ENCODE data around the gene RIMKLA.

RIMKLA gene

DNA sequence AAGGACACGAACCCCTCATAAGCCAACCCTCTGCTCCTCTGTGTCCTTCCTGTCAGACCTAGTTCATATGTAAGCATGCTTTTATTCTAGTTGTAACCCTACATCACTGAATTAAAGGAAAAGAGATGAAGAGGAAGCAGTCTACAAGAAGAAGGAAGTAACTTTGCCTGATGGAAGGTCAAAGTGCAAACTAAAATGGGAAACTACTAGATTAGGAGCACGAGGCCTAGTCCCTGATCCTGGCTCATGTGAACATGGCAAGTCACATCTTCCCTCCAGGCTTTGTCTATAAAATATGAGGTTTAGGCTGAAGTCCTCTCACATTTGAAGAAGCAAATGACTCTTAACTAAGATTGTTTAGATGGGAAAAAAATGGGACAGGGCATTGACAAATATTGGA is 62.1 kb downstream of the RIMKLA start:
- DNase-seq (ENCODE audit: insufficient read length, low spot score) (no peak), FAIRE-seq (no peak)
- TF ChIP-seq, protein P1, sequence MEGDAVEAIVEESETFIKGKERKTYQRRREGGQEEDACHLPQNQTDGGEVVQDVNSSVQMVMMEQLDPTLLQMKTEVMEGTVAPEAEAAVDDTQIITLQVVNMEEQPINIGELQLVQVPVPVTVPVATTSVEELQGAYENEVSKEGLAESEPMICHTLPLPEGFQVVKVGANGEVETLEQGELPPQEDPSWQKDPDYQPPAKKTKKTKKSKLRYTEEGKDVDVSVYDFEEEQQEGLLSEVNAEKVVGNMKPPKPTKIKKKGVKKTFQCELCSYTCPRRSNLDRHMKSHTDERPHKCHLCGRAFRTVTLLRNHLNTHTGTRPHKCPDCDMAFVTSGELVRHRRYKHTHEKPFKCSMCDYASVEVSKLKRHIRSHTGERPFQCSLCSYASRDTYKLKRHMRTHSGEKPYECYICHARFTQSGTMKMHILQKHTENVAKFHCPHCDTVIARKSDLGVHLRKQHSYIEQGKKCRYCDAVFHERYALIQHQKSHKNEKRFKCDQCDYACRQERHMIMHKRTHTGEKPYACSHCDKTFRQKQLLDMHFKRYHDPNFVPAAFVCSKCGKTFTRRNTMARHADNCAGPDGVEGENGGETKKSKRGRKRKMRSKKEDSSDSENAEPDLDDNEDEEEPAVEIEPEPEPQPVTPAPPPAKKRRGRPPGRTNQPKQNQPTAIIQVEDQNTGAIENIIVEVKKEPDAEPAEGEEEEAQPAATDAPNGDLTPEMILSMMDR (IDR thresholded peaks at IDR 0.05; ENCODE audit: insufficient read depth, missing control alignments) = no peak

DNA sequence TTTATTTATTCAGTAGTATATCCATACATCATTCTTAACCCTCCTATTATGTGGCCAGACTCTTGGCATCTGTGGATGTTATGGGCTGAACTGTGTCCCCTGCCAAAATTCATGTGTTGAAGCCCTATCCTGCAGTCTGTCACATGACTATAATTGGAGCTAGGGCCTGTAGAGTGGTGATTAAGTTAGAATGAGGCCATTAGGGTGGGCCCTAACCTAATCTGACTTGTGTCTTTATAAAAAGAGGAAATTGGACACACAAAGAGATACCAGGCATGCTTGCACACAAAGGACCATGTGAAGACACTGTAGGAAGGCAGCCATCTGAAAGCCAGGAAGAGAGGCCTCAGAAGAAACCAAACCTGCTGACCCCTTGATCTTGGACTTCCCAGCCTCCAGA is 68.7 kb downstream of the RIMKLA start:
- no peak for DNase-seq (ENCODE audit: insufficient read length, low spot score)
- no peak for FAIRE-seq
- TF ChIP-seq, protein P1 (IDR thresholded peaks at IDR 0.05; ENCODE audit: insufficient read depth, missing control alignments) = no peak

DNA sequence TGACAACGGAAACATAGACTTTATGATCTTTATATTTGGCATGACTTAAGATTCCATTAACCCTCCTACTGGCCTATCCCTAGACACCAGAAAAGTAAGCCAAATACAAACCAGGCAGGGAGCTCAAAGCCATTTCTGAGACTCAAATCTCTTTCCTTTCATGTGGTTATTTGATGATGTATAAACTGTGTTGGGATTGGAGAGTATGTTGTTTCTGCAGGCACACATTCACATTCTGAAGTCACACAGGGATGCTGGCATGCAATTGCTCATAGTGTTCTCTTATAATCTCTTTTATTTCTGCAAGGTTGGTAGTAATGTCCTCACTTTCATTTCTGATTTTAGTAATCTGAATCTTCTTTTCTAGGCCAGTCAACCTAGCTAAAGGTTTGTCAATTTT is 69.5 kb downstream of the RIMKLA start:
- FAIRE-seq = no peak
- TF ChIP-seq, protein P1 (IDR thresholded peaks at IDR 0.05; ENCODE audit: insufficient read depth, missing control alignments) = no peak
- no peak for DNase-seq (ENCODE audit: insufficient read length, low spot score)

DNA sequence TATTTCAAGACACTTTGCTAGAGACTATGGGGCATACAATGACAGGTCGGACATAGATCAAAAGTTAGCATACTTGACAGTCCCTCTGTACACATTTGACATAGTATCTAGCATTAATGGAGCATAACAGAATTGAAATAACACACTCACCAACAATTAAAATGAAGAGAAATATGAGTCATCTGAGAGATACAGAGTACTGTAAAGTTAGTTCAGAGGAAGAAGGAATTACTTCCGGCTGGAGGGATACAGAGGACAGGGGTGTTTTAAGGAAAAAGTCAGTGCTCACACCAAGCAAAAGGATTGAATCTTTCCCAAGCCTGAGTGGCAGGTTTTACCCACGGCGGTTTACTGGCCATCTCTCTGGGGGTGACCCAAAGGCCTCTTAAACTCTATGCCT is 72.8 kb downstream of the RIMKLA start:
- DNase-seq (ENCODE audit: insufficient read length, low spot score) = no peak
- no peak for FAIRE-seq
- TF ChIP-seq, protein P1 (IDR thresholded peaks at IDR 0.05; ENCODE audit: insufficient read depth, missing control alignments) = no peak

DNA sequence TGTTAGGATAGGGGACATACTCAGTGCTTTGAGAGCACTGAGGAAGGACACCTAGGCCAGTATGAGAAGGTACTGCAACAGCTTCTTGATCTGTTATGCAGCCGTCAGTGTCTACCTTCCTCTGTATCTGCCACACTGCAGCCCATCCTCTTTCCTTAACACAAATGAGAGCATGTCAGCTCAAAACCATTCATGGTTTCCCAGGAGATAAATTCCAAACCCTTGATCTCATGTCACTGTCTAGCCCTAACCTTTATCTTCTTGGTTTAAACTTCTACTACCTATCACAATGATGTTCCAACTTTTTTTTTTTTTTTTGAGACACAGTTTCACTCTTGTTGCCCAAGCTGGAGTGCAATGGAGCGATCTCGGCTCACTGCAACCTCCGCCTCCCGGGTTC is 73.8 kb downstream of the RIMKLA start:
- TF ChIP-seq, protein P1 (IDR thresholded peaks at IDR 0.05; ENCODE audit: insufficient read depth, missing control alignments) = no peak
- DNase-seq (ENCODE audit: insufficient read length, low spot score) (no peak), FAIRE-seq (no peak)

DNA sequence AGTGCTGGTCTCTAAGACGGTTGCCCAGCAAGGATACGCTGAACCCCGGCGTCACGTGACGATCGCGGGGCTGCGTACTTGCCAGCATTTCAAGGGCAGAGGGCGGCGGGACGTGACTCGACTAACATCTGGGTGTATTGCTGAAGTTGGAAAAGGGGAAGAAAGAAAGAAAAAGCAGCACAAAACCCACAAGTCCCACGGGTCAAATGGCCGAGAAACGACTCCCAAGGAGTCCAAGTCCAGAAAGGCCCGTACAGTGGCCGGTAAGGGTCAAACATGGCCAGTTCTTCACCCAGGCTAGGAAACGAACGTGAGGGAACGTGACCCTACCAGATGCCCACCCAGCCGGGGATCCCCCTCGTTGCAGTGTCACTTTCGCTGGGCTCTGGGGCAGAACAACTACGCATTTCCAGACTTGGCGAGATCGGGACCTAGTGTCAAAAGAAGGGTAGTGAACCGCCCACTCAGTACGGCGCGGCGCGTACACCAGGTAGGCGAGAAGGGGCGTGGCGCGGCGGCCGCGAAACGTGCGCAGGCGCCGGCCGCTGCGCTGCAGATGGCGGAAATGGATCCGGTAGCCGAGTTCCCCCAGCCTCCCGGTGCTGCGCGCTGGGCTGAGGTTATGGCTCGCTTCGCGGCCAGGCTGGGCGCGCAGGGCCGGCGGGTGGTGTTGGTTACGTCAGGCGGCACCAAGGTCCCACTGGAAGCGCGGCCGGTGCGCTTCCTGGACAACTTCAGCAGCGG is 75.6 kb downstream of the RIMKLA start, which contains the start of the genes PPCS and ZMYND12:
PPCS (plus strand) TSS at position 534 of the 744 bp plus-strand sequence; CDS start at position 557, 23 bp downstream.
ZMYND12 (minus strand) TSS at position 13 of the 744 bp plus-strand sequence. CDS start 25 bp downstream, outside the sequence.
- DNase-seq (ENCODE audit: insufficient read length, low spot score) (peak; percentile 67), FAIRE-seq (no peak)
- TF ChIP-seq, protein P1 (IDR thresholded peaks at IDR 0.05; ENCODE audit: insufficient read depth, missing control alignments) = no peak

DNA sequence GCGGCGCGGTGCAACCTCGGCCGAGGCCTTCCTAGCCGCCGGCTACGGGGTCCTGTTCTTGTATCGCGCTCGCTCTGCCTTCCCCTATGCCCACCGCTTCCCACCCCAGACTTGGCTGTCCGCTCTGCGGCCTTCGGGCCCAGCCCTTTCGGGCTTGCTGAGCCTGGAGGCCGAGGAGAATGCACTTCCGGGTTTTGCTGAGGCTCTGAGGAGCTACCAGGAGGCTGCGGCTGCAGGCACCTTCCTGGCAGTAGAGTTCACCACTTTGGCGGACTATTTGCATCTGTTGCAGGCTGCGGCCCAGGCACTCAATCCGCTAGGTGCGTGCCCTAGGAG is 76.1 kb downstream of the RIMKLA start:
- DNase-seq (ENCODE audit: insufficient read length, low spot score) (no peak), FAIRE-seq (no peak)
- TF ChIP-seq, protein P1 (IDR thresholded peaks at IDR 0.05; ENCODE audit: insufficient read depth, missing control alignments) = no peak

All from D721Med (cell line).